ENCODE data around the gene CACNB3. TPM values are rescaled to one million over a fixed set of nuclear protein-coding genes. Genes with fewer than 3 reads are reported as not detected.
"Not testable (repeated sequence)": the region's sequence is repeated elsewhere in the genome, so short reads cannot be mapped to it uniquely, and the experiment has no call there.

CACNB3 gene
- total RNA-seq, 2 donors from 2014 or later = 23.4 to 54.5 TPM

DNA sequence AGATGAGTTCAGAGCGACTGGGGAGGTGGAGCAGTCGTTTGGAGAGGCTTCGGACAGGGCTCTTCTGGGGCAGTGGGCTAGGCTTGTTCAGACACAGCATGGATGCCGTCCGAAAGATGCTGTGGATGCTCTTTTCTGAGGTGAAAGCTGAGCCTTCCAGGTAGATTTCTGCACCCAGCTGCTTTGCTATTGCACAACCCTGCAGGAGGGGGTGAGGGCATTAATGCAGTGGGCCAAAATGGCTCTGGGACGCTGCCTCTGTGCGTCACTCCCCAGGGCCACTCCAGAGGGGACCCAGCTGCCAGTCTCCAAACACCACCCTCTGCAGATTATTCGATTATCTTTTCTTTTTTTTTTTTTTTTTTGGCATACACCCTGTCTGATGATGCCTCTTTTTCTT, 39.7 kb downstream of the CACNB3 start:
- intact Hi-C loops (cut with DNase I) = loop anchor here (10.0 kb wide), 1 partner anchor 127 kb away; no protein-coding TSS in a partner anchor
- no peak for DNase-seq
- Histone ChIP-seq H3K9ac (ENCODE audit: low read depth in 2 of 2, low read length in 2 of 2) (no peak overlapping the region), H3K4me3 (no peak overlapping the region), H3K36me3 (no peaks in the 10 kb centered on the region), H3K27ac (no peak overlapping the region), H3K4me1 (no peaks in the 10 kb centered on the region), H3K9me3 (no peaks in the 10 kb centered on the region), H3K27me3 (no peaks in the 10 kb centered on the region)
- TF ChIP-seq CTCF (IDR thresholded peaks at IDR 0.05) = no peak

- intact Hi-C loops (cut with DNase I) = loop anchor here (10.0 kb wide), 1 partner anchor 125 kb away; no protein-coding TSS in a partner anchor
- no peak overlapping the region for H3K27ac ChIP-seq
- no peak for TF ChIP-seq CTCF (IDR thresholded peaks at IDR 0.05)
- no peaks in the 10 kb centered on the region for H3K27me3 ChIP-seq
- no peaks in the 10 kb centered on the region for H3K4me1 ChIP-seq
- no peak for DNase-seq
- H3K4me3 ChIP-seq = no peak overlapping the region
- H3K36me3 ChIP-seq = no peaks in the 10 kb centered on the region
- no peaks in the 10 kb centered on the region for H3K9me3 ChIP-seq
- no peak overlapping the region for H3K9ac ChIP-seq (ENCODE audit: low read depth in 2 of 2, low read length in 2 of 2)
Measured at GRCh38 chr12:48859607-48860006, 41.3 kb downstream of the CACNB3 start.

DNA sequence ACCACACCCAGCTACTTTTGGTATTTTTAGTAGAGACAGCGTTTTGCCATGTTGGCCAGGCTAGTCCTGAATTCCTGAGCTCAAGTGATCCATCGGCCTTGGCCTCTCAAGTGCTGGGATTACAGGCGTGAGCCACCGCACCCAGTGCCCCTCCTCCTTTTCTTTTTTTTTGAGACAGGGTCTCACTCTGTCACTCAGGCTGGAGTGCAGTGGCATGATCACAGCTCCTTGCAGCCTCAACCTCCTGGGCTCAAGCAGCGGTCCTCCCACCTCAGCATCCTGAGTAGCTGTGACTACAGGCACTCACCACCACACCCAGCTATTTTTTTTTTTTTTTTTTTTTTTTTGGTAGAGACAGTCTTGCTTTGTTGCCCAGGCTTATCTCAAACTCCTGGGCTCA, 41.9 kb downstream of the CACNB3 start:
- H3K4me1 ChIP-seq; H3K9ac ChIP-seq (ENCODE audit: low read depth in 2 of 2, low read length in 2 of 2); H3K27me3 ChIP-seq; DNase-seq; H3K27ac ChIP-seq; H3K9me3 ChIP-seq; H3K36me3 ChIP-seq; intact Hi-C loops (cut with DNase I); H3K4me3 ChIP-seq: not testable (repeated sequence)

DNA sequence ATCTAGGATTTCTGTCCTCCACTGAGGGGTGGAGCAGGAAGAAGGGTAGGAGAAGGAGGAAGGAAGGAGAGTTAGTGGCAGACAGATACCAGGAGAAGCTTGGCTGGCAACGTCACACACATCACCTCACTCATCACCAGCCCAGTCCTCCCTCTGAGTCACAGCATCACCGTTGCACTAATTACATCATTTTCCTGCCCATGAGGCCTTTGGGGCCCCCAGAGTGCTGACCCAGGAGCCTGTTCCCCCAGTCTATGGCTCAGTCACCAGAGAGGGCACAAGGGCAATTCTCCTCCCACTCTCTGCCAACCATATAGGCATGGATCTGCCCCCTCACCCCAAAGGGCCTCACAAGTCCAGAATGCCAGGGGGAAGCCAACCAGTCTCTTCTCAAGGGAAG, 42.8 kb downstream of the CACNB3 start:
- no peaks in the 10 kb centered on the region for H3K27me3 ChIP-seq
- H3K36me3 ChIP-seq = no peaks in the 10 kb centered on the region
- no peak for TF ChIP-seq CTCF (IDR thresholded peaks at IDR 0.05)
- intact Hi-C loops (cut with DNase I) = no loop called here
- H3K27ac ChIP-seq = no peak overlapping the region
- no peaks in the 10 kb centered on the region for H3K4me1 ChIP-seq
- no peak overlapping the region for H3K9ac ChIP-seq (ENCODE audit: low read depth in 2 of 2, low read length in 2 of 2)
- H3K9me3 ChIP-seq = no peaks in the 10 kb centered on the region
- DNase-seq = no peak
- H3K4me3 ChIP-seq = no peak overlapping the region

DNA sequence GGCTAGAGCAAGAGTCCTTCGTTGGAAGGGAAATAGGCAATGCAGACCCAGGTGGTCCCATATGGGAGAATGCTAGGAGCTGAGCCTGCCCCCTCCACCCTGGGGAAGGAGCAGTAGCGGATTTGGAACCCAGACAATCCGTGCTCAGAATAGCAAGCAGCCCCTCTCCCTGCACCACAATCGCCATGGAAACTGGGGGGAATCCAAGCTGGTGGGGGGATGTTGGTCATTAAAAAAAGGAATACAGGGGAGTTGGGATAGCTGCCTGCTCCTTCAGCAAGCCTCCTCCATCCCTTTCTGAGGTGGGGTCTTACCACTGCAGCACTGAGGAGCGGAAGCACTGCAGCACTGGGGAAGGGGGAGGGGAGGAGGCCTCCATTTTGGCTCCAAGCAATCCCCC, 44.5 kb downstream of the CACNB3 start:
- H3K27me3 ChIP-seq = no peaks in the 10 kb centered on the region
- H3K9me3 ChIP-seq = no peaks in the 10 kb centered on the region
- intact Hi-C loops (cut with DNase I) = no loop called here
- no peak for DNase-seq
- no peak overlapping the region for H3K27ac ChIP-seq
- no peak for TF ChIP-seq CTCF (IDR thresholded peaks at IDR 0.05)
- no peak overlapping the region for H3K9ac ChIP-seq (ENCODE audit: low read depth in 2 of 2, low read length in 2 of 2)
- H3K36me3 ChIP-seq = no peaks in the 10 kb centered on the region
- H3K4me1 ChIP-seq = no peaks in the 10 kb centered on the region
- no peak overlapping the region for H3K4me3 ChIP-seq

DNA sequence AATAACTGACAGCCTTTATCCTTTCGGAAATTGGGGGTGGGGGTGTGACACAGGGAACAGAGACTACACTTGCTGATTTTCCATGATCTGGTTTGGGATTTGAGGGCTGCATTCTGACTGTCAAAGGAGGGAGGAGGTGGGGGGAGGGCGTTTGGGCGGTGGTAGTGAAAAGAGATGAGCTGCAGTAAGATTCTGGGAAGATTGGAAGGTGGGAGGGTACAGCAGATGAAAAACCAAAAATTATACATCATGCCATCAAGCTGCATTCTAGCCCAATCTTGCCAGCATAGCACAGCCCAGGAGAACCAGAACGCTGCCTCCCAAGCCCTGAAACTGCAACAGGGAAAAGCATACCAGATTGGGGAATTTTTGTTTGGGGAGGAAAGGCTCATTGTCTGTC, 45.0 kb downstream of the CACNB3 start:
- no peaks in the 10 kb centered on the region for H3K27me3 ChIP-seq
- intact Hi-C loops (cut with DNase I) = no loop called here
- H3K4me1 ChIP-seq = no peaks in the 10 kb centered on the region
- no peak overlapping the region for H3K4me3 ChIP-seq
- no peaks in the 10 kb centered on the region for H3K36me3 ChIP-seq
- DNase-seq = no peak
- H3K27ac ChIP-seq = no peak overlapping the region
- H3K9ac ChIP-seq (ENCODE audit: low read depth in 2 of 2, low read length in 2 of 2) = no peak overlapping the region
- no peaks in the 10 kb centered on the region for H3K9me3 ChIP-seq
- no peak for TF ChIP-seq CTCF (IDR thresholded peaks at IDR 0.05)

Measured in colonic mucosa (tissue), 4 donors.